Colonic mucosa (tissue), 4 donors: Measurements from ENCODE around the gene RIPOR2. TPM values are rescaled to one million over a fixed set of nuclear protein-coding genes. Genes with fewer than 3 reads are reported as not detected.

ENCODE experiments used
- DNase-seq: peaks from one replicate; pipeline ENCODE4 v3.0.0-alpha.2; 2020
- H3K27ac ChIP-seq: fragments of 200-600 bp; one replicate; pipeline ENCODE4 v1.8.0; 2021
- H3K27me3 ChIP-seq: fragments of 200-600 bp; one replicate; pipeline ENCODE4 v1.8.0; 2021
- H3K36me3 ChIP-seq: fragments of 200-600 bp; one replicate; pipeline ENCODE4 v1.8.0; 2021
- H3K4me1 ChIP-seq: fragments of 200-600 bp; one replicate; pipeline ENCODE4 v1.8.0; 2021; ENCODE audit warnings: mild to moderate bottlenecking
- H3K4me3 ChIP-seq: fragments of 200-600 bp; one replicate; pipeline ENCODE4 v1.8.0; 2021
- H3K9ac ChIP-seq, 2 donors: one replicate each; pipeline ENCODE4 v1.7.0; 2013; ENCODE audit warnings: control low read depth in 2 of 2, low read depth in 2 of 2, low read length in 2 of 2
- H3K9me3 ChIP-seq: fragments of 200-600 bp; one replicate; pipeline ENCODE4 v1.8.0; 2021
- intact Hi-C: fragments of 100-400 bp; cut with DNase I; formaldehyde crosslinking; loops from one replicate; pipeline ENCODE4 v1.14.1; 2022
- total RNA-seq, 2 donors: library from RNA; stranded (reverse); fragmentation: NEBNext Ultra II Directional in 1 of 2; extraction: Animal tissue kit (Norgen Biotek cat#: 25700) in 1 of 2; gene quantifications; one replicate each; pipeline ENCODE4 v1.2.1, GENCODE V29; 2021
- TF ChIP-seq, protein P1 (sequence below): fragments of 200-600 bp; IDR thresholded peaks from one replicate; pipeline ENCODE4 v1.8.0; 2022; ENCODE audit warnings: antibody characterized with exemption, mild to moderate bottlenecking
- donor health status: healthy.
- donor health status: DM: no; HTN: no; CAD: no.
- donor health status: DM: no; HTN: no; CAD: no.

RIPOR2 gene
- total RNA-seq, 2 donors from 2014 or later, result 1.8 to 2.0 TPM

- no peak overlapping the region for H3K9ac ChIP-seq
- H3K9me3 ChIP-seq, result no peaks in the 10 kb centered on the region
- no peaks in the 10 kb centered on the region for H3K4me1 ChIP-seq
- H3K4me3 ChIP-seq, result no peak overlapping the region
- H3K27ac ChIP-seq, result peak overlapping the region; percentile 42
- TF ChIP-seq, protein P1, sequence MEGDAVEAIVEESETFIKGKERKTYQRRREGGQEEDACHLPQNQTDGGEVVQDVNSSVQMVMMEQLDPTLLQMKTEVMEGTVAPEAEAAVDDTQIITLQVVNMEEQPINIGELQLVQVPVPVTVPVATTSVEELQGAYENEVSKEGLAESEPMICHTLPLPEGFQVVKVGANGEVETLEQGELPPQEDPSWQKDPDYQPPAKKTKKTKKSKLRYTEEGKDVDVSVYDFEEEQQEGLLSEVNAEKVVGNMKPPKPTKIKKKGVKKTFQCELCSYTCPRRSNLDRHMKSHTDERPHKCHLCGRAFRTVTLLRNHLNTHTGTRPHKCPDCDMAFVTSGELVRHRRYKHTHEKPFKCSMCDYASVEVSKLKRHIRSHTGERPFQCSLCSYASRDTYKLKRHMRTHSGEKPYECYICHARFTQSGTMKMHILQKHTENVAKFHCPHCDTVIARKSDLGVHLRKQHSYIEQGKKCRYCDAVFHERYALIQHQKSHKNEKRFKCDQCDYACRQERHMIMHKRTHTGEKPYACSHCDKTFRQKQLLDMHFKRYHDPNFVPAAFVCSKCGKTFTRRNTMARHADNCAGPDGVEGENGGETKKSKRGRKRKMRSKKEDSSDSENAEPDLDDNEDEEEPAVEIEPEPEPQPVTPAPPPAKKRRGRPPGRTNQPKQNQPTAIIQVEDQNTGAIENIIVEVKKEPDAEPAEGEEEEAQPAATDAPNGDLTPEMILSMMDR, result no peak
- H3K36me3 ChIP-seq, result no peaks in the 10 kb centered on the region
- intact Hi-C loops, result no loop called here
- H3K27me3 ChIP-seq, result no peaks in the 10 kb centered on the region
- no peak for DNase-seq
These were observed 155.6 kb downstream of the RIPOR2 start for GRCh38 chr6:24780206-24780605.

DNA sequence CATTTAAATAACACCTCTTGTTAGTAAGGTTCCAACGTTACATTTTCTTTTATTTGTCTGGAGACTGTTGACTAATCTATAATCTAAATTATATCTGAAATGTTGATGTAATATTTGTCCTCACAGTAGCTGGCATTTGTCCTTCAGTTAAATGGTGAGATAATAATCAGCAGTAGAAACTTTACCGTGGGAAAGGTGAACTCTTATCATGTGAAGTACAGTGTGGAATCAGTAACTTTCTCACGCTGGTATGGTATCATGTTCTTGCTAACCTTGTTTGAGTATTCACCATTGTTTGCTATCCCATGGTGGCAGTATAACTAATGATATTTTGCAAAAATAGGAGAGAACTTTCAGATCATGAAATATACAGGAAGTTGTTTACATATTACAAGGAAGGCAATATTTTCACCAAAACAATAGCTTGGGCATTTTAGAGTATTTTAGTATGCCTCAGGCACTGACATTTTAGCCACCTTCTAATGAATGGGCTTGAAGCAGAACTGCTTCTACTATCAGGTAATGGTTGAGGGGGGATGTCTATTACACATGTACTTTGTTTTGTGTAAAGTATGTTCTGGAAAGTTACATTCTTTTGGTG lies 156.2 kb downstream of the RIPOR2 start:
- DNase-seq, result no peak
- Histone ChIP-seq H3K27ac (peak overlapping the region; percentile 42), H3K9me3 (no peaks in the 10 kb centered on the region), H3K9ac (no peak overlapping the region), H3K4me1 (no peaks in the 10 kb centered on the region), H3K27me3 (no peaks in the 10 kb centered on the region), H3K36me3 (no peaks in the 10 kb centered on the region), H3K4me3 (peak overlapping the region; percentile 10)
- TF ChIP-seq, protein P1, result no peak
- intact Hi-C loops, result no loop called here

GRCh38 chr6:24778878-24779277 lies 156.9 kb downstream of the RIPOR2 start:
- DNase-seq, result no peak
- no peaks in the 10 kb centered on the region for H3K36me3 ChIP-seq
- no peaks in the 10 kb centered on the region for H3K4me1 ChIP-seq
- no peaks in the 10 kb centered on the region for H3K27me3 ChIP-seq
- H3K9me3 ChIP-seq, result no peaks in the 10 kb centered on the region
- intact Hi-C loops, result no loop called here
- peak overlapping the region; percentile 42 for H3K27ac ChIP-seq
- H3K9ac ChIP-seq, result peak overlapping the region in 1 of 2 donors; percentile 28
- TF ChIP-seq, protein P1, result no peak
- peak overlapping the region; percentile 16 for H3K4me3 ChIP-seq

DNA sequence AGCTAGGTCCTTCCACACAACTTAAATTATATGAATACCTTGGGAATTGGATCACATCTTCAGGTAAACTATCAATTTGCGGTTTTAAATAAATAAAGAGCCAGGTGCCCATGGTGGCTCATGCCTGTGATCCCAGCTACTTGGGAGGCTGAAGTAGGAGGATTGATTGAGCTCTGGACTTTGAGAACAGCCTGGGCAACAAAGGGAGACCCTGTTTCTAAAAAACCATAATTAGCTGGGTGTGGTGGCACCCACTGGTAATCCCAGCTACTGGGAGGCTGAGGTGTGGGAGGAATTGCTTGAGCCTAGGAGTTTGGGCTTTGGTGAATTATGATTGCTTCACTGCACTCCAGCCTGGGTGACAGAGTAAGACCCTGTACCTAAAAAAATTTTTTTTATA lies 157.6 kb downstream of the RIPOR2 start:
- intact Hi-C loops, result no loop called here

GRCh38 chr6:24777227-24777626 lies 158.5 kb downstream of the RIPOR2 start:
- no peak overlapping the region for H3K9ac ChIP-seq
- H3K9me3 ChIP-seq, result no peaks in the 10 kb centered on the region
- intact Hi-C loops, result no loop called here
- TF ChIP-seq, protein P1, result no peak
- H3K4me1 ChIP-seq, result no peaks in the 10 kb centered on the region
- no peaks in the 10 kb centered on the region for H3K36me3 ChIP-seq
- H3K27ac ChIP-seq, result peak overlapping the region; percentile 95
- no peaks in the 10 kb centered on the region for H3K27me3 ChIP-seq
- DNase-seq, result no peak
- no peak overlapping the region for H3K4me3 ChIP-seq

More for the DNA sequence above, 157.6 kb downstream of the RIPOR2 start:
- peak overlapping the region; percentile 16 for H3K4me3 ChIP-seq
- H3K9ac ChIP-seq, result peak overlapping the region in 1 of 2 donors; percentile 61
- DNase-seq, result peak; percentile 29
- H3K36me3 ChIP-seq, result no peaks in the 10 kb centered on the region
- no peaks in the 10 kb centered on the region for H3K9me3 ChIP-seq
- no peaks in the 10 kb centered on the region for H3K4me1 ChIP-seq
- H3K27me3 ChIP-seq, result no peaks in the 10 kb centered on the region
- TF ChIP-seq, protein P1, result no peak
- H3K27ac ChIP-seq, result peak overlapping the region; percentile 42
